Kidney epithelial cell (primary cell): ENCODE measurements around the gene RRAGC. TPM values are rescaled to one million over a fixed set of nuclear protein-coding genes. Genes with fewer than 3 reads are reported as not detected.

Experiments used
- DNase-seq: peaks from one replicate; pipeline ENCODE4 v3.0.0-alpha.2; 2010; ENCODE audit warnings: low read depth
- H3K27me3 ChIP-seq: 2 replicates; pipeline ENCODE4 v1.6.0; 2011; ENCODE audit warnings: low read length; ENCODE audit not compliant: control insufficient read depth, insufficient read depth
- H3K36me3 ChIP-seq: 2 replicates; pipeline ENCODE4 v1.5.1; 2011; ENCODE audit warnings: low read length; ENCODE audit not compliant: control insufficient read depth, insufficient read depth
- H3K4me3 ChIP-seq: 2 replicates; pipeline ENCODE4 v1.5.1; 2011; ENCODE audit warnings: low read depth, mild to moderate bottlenecking, control low read depth, low read length
- CTCF ChIP-seq: IDR thresholded peaks from 2 replicates; pipeline ENCODE4 v1.5.1; 2011; ENCODE audit warnings: mild to moderate bottlenecking, moderate library complexity, low read length, control low read depth, inconsistent platforms; ENCODE audit not compliant: insufficient read depth, poor library complexity, severe bottlenecking
- total RNA-seq: library from RNA; depleted of rRNA; stranded (reverse); fragments of >200 nt; gene quantifications from 2 replicates; pipeline ENCODE4 v1.2.3, GENCODE V29; 2015

The RRAGC gene
- total RNA-seq, 1 donor from 2014 or later: 40.3 TPM

- Histone ChIP-seq H3K27me3 (peaks cover 6% of the 10 kb centered on the region), H3K36me3 (no peaks in the 10 kb centered on the region), H3K4me3 (no peak overlapping the region)
- no peak for DNase-seq
- TF ChIP-seq CTCF: no peak
These were observed 26.4 kb downstream of the RRAGC start for GRCh38 chr1:38833146-38833545.

GRCh38 chr1:38832370-38832734 is 27.2 kb downstream of the RRAGC start:
- H3K36me3 ChIP-seq: no peaks in the 10 kb centered on the region
- no peak for TF ChIP-seq CTCF
- no peak for DNase-seq
- no peak overlapping the region for H3K4me3 ChIP-seq
- H3K27me3 ChIP-seq: peaks cover 6% of the 10 kb centered on the region

GRCh38 chr1:38831731-38832369 is 27.7 kb downstream of the RRAGC start:
- H3K4me3 ChIP-seq: no peak overlapping the region
- peaks cover 6% of the 10 kb centered on the region for H3K27me3 ChIP-seq
- H3K36me3 ChIP-seq: no peaks in the 10 kb centered on the region
- TF ChIP-seq CTCF: no peak
- DNase-seq: no peak

- H3K4me3 ChIP-seq: no peak overlapping the region
- no peak for TF ChIP-seq CTCF
- peaks cover 12% of the 10 kb centered on the region for H3K27me3 ChIP-seq
- no peaks in the 10 kb centered on the region for H3K36me3 ChIP-seq
- DNase-seq: no peak
These were observed 30.2 kb downstream of the RRAGC start for GRCh38 chr1:38829368-38829767.

GRCh38 chr1:38827318-38827717 is 32.3 kb downstream of the RRAGC start:
- Histone ChIP-seq H3K4me3 (no peak overlapping the region), H3K36me3 (no peaks in the 10 kb centered on the region), H3K27me3 (peaks cover 17% of the 10 kb centered on the region)
- DNase-seq: no peak
- TF ChIP-seq CTCF: no peak

GRCh38 chr1:38826886-38827285 is 32.7 kb downstream of the RRAGC start:
- Histone ChIP-seq H3K27me3 (peaks cover 21% of the 10 kb centered on the region), H3K4me3 (no peak overlapping the region), H3K36me3 (no peaks in the 10 kb centered on the region)
- TF ChIP-seq CTCF: no peak
- no peak for DNase-seq
